GM21447 (cell line): Measurements from ENCODE around the gene CEP104.
"Not testable (repeated sequence)": the region's sequence is repeated elsewhere in the genome, so short reads cannot be mapped to it uniquely, and the experiment has no call there.

Source experiments
- ATAC-seq: cut with Tn5 transposase; IDR thresholded peaks from one replicate; pipeline ENCODE4 v1.9.1; 2021; ENCODE audit not compliant: unreplicated experiment

CEP104 gene

DNA sequence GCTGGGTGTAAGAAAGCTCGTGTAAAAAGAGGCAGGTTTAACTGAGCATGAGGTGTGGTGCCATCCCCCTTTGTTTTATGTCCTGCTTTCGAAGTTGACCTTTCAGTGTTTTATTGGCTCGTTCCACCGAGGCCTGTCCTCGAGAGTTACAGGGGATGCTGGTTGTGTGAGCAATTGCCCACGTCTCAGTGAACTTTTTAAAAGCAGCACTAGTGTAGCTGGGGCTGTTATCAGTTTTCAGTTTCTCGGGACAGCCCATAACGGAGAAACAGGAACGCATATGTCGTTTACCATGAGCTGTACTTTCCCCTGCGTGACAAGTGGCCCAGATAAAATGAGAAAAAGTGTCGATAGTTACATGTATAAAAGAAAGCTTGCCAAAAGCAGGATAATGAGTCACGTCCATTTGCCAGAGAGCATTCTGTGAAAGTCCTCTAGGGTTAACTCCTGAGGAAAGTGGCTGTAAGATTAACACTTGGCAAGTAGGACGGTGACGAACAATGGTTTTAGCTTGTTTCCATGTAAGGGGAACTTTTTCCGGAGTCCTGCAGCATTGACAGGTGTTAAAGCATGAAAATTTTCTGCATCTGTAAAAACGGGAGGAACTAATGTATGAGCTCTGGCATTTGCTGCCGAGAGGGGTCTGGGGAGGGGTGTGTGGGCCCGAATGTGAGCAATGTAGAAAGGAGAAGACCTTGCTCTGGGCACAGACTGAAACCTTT, 52.9 kb downstream of the CEP104 start:
- no peak for ATAC-seq

DNA sequence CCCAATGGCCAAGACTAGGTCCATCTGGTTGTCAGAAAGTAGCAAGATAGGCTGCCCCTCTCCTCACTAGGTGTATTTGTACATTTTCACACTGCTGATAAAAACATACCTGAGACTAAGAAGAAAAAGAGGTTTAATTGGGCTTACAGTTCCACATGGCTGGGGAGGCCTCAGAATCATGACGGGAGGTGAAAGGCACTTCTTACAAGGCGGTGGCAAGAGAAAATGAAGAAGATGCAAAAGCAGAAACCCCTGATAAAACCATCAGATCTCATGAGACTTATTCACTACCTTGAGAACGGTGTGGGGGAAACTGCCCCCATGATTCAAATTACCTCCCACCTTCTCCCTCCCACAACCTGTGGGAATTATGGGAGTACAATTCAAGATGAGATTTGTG, 56.2 kb downstream of the CEP104 start:
- ATAC-seq = not testable (repeated sequence)

DNA sequence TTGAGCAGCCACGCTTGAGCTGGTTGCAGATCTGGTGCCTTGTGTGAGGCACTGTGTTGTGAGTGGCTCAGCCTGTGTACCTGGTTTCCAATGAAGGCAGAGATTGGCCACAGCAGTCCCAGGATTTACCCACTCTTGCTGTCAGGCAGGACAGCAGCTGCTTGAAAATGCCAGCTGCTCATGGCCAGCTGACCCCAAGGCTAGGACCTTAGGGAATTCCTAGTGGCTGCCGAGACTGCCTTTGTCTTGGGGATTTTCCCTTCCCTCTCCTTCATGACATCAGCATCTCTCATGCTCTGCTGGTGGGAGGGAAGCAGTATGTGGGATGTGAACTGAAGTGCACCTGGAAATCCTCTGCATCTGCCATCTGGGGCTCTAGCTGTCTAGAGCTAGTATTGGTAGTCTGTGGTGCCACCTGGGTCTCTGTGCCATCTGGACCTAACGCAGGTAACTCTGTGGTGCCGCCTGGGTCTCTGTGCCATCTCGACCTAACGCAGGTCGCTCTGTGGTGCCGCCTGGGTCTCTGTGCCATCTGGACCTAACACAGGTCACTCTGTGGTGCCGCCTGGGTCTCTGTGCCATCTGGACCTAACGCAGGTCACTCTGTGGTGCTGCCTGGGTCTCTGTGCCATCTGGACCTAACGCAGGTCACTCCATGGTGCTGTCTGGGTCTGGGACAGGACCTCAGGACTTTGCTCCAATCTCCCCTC, 56.9 kb downstream of the CEP104 start:
- no peak for ATAC-seq

GRCh38 chr1:3796215-3797061, 60.6 kb downstream of the CEP104 start, which contains the start of gene LRRC47:
Gene LRRC47, minus strand, starts transcription at chr1:3796498. Its CDS starts 22 bp downstream, at chr1:3796476.
- ATAC-seq = peak; percentile 95

GRCh38 chr1:3795453-3796214, 61.4 kb downstream of the CEP104 start:
- ATAC-seq = peak; percentile 18

DNA sequence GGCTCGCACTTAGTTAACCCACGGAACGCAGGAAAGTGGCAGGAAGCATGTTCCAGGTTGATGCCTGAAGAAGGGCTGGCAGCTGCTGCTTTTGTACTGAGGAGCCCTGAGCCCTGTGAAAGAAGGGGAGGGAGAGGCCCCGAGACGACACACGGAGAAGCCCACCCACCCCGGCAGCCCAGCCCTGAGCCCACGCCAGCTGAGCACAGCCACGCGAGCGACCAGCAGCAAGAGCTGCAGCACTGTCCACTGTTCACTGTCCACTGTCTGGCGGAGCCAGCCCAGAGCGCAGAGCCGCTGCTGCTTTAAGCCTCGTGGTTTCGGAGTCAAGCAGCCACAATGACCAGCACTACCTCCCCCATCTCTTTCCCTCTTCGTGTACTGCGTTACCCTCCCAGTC, 66.1 kb downstream of the CEP104 start:
- no peak for ATAC-seq

DNA sequence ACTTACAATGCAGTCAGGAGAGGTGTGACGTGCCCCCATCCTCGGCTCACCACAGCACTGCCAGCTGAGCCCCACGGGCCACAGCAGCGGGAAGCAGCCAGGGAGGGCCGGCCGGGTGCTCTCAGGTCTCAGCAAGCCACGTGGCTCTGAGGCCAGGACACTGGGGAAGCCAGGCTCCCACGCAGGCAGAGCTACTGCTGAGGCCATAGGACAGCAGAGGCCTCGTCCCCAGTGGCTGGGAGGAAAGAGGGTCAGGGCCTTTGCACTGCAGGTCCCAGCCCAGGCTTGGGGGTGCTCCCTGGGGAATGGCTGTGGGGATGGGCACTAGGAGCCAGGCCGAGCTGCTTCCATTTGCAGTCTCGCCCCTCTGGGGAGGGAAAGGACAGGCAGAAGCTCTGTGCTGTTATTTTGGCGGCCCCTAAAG, 66.5 kb downstream of the CEP104 start:
- ATAC-seq = no peak

DNA sequence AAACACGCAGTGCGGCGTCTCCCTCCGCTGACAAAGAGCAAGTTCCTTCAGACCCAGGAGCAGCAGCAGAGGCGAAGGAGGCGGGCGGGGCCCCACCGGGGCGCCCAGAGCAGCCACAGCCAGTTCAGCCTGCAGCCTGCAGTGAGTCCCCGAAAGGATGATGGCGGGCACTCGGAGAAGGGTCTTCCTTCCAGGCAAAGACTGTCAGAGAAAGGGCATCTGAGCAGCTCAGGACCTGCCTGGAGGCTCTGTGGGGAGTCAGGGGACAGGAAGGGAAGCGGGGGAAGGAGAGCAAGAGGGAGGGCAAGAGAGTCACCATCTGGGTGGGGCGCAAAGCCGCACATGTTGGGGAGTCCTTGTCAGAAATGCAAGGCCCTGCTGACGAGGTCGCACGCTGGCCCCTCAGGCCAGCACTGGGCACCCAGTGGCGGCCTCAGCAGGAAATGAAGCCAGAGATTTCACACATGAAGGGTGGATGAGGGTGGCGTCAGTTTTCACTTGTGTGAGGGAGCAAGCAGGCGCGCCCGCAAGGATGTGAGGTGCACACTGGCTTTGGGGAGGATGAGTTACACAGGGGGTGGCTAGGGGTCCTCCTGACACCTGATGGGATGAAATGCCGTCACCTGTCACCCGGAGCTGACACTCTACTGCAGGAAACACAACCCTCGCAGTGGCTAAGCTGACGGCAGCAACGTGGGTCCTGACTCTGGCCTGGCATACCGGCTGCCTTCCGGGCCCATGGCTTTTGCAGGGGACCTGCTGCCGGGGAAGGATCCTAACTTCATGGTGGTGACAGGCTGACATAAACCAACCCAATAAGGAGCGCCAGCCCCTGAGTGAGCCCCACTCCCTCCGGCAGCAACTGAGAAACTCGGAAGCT, 67.3 kb downstream of the CEP104 start:
- ATAC-seq = no peak

DNA sequence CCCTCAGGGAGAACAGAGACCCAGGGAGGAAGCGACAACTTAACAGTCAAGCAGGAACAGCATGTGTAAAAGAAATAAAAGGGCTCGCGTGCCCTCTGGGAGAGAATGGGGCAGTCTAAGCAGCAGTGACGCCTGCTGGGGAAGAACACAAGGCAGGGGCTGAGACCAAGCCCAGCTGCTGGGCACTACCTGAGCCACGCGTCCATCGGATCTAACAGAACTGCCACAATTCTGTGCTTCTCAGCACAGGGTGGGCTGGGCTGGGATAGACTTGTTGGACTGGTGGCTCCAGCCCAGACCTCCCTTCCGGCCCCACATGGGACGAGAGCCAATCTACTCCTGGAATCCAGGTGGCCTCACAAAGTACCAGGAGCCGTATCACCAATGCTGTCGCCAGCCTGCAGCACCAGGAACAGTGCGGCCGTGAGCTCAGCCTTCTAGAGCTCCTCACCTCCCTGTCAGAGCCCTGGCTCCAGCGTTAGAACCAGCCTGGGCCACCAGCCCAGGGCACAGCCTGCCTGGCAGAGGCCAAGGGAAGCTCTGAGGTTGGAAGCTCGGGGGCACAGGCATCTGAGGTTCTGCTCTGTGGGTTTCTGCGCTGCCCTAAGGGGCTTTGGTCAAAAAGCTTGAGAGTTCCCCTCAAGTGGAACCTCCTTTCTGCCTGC, 68.1 kb downstream of the CEP104 start:
- no peak for ATAC-seq

DNA sequence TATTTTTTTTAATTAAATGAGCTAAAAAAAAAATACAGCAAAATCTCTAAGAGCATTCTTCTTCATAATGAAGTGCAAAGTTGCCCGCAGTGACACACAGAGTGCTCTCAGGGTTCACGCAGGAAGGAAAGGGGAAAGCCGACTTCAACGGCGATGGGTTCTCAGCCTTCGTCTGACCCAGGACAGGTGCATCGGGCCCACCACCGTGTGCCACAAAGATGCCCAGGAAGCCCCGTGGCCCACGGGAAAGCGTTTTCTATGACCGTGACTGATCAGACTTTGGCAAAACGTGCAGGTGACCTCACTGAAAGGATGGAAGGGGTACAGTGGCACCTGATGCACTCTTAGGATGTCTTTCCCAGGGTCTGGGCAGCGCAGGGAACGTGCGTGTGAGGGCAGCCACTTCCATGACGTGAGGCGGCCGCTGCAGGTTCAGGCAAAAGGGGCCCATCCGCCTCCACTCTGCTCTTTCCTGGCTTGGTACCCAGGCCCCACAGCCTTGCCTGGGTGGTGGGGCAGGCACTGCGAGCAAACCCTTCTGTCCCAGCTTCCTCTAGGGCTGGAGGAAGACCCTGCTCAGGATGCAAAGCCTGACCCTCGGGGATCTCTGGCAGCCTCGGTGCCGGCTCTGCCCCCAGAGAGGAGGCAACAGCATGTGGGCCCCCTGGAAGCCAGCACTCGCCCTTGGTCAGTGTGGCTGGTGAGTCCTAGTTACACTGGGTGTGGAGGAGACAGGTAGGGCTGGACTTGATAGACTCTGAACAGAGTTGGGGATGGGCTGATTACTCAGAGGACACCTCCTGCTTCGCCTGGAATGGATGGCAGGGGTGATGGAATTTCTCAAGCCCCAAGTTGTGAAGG, 69.0 kb downstream of the CEP104 start:
- no peak for ATAC-seq

DNA sequence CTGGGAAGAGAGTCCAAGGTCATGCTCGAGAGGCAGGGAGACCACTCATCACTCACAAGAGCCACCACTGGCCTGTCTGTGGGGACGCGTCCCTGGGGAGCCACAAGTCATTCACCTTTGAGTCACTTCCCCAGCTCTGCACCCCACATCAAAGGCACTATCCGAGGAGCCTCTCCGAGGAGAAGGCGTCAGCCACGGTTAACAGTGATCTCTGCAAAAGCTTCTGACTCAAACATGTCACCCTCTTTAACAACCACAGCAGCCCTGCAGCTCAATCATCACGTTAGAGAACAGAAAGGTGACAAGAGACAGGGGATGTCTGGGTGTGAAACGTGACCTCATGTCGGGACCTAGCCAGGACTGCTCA, 69.7 kb downstream of the CEP104 start:
- no peak for ATAC-seq

DNA sequence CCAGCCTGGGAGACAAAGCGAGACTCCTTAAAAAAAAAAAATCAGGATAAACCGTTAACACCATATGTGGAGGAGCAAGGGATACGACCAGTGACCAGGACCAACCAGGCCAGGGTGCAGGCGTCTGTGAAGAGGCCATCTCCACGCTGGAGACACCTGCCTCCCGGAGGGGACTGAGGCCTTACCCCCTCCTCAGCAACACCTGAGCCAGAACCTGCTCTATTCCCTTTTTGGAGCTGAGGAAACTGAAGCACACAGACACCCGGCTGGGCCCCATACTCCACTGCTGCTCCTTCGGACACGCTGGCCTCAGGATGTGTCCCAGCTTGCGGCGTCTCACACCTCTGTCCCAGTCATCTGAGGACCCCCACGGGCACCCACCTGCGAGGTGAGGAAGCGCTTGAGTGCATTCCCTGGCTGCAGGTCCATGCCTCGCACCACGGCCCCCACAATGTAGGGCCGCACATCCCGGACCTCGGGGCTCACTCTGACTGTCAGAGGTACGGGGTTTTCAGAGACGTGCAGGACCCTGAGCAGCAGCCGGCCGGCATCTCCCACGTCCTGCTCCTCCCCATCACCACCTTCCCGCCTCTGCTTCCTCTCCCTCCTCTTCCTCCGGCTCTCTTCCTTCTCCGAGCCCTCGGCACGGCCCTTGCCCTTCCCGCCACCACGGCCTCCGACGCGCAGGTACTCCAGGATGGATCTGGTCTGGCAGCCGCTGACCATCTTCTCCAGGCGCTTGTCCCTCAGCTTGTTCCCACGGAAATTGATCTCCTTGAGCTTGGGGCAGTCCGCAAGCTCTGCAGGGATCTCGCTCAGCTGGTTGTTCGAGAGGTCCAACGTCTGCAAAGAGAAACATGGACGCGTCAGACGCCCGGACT, 70.3 kb downstream of the CEP104 start:
- no peak for ATAC-seq

GRCh38 chr1:3785456-3786157, 71.4 kb downstream of the CEP104 start:
- no peak for ATAC-seq

GRCh38 chr1:3785045-3785444, 72.0 kb downstream of the CEP104 start:
- no peak for ATAC-seq

- no peak for ATAC-seq
Measured at GRCh38 chr1:3783651-3784474, 73.1 kb downstream of the CEP104 start.

- ATAC-seq = no peak
Measured at GRCh38 chr1:3780901-3781300, 76.1 kb downstream of the CEP104 start.
